Measurements from ENCODE around the gene TMEM60.
A peak's percentile ranks its signal among the peaks of the same experiment; 100 is the strongest.

The TMEM60 gene

GRCh38 chr7:77765906-77766800 lies 32.1 kb downstream of the TMEM60 start:
- no peak overlapping the region for H3K4me3 ChIP-seq (ENCODE audit: low read length)
- no peak for TF ChIP-seq CTCF (IDR thresholded peaks at IDR 0.05; ENCODE audit: insufficient read depth, low read depth, low read length, missing control alignments)
- peak; percentile 19 for DNase-seq (ENCODE audit: low read depth)

DNA sequence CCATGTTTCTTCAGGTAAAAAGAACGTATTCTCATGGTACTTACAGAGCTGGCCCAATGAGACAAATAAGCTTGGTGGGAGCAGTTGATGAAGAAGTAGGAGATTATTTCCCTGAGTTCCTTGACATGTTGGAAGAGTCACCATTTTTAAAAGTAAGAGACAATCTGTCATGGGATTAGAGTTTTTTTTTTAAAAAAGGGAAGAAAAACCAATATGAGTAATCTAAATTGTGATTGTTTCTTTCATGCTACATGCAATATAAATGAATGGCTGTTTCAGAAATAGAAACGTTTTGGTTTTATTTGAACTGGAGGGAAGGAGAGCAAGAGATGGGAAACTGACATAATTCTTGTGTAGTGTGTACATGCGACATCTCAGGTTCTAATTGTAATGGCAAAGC lies 32.8 kb downstream of the TMEM60 start:
- H3K4me3 ChIP-seq (ENCODE audit: low read length) = no peak overlapping the region
- no peak for DNase-seq (ENCODE audit: low read depth)
- TF ChIP-seq CTCF (IDR thresholded peaks at IDR 0.05; ENCODE audit: insufficient read depth, low read depth, low read length, missing control alignments) = no peak

GRCh38 chr7:77760809-77761453 lies 37.3 kb downstream of the TMEM60 start:
- H3K4me3 ChIP-seq (ENCODE audit: low read length) = no peak overlapping the region
- DNase-seq (ENCODE audit: low read depth) = no peak
- no peak for TF ChIP-seq CTCF (IDR thresholded peaks at IDR 0.05; ENCODE audit: insufficient read depth, low read depth, low read length, missing control alignments)

- TF ChIP-seq CTCF (IDR thresholded peaks at IDR 0.05; ENCODE audit: insufficient read depth, low read depth, low read length, missing control alignments) = peak; percentile 71
- peak; percentile 73 for DNase-seq (ENCODE audit: low read depth)
- no peak overlapping the region for H3K4me3 ChIP-seq (ENCODE audit: low read length)
These were observed 38.8 kb downstream of the TMEM60 start for GRCh38 chr7:77759294-77759889.

GRCh38 chr7:77757589-77757988 lies 40.6 kb downstream of the TMEM60 start:
- TF ChIP-seq CTCF (IDR thresholded peaks at IDR 0.05; ENCODE audit: insufficient read depth, low read depth, low read length, missing control alignments) = no peak
- H3K4me3 ChIP-seq (ENCODE audit: low read length) = no peak overlapping the region
- DNase-seq (ENCODE audit: low read depth) = no peak

DNA sequence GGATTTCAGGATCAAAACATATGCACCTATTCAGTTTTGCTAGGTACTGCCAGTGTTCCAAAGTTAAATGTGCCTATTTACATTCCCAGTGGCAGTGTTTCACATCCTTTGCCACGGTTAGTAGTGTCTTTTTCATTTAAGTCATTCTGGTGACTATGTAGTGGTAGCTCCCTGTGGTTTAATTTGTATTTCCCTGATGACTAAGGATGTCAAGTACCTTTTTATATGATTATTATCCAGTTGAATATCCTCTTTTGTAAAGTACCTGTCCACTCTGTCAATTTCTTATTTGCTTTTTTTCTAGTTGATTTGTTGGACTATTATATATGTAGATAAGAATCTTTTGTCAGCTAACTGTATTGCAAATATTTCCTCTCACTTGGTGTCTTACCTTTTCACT lies 45.1 kb downstream of the TMEM60 start:
- no peak for DNase-seq (ENCODE audit: low read depth)
- no peak for TF ChIP-seq CTCF (IDR thresholded peaks at IDR 0.05; ENCODE audit: insufficient read depth, low read depth, low read length, missing control alignments)
- H3K4me3 ChIP-seq (ENCODE audit: low read length) = no peak overlapping the region

All from epithelial cell of esophagus (primary cell).